Measurements from ENCODE around the gene OR2T4.

The OR2T4 gene

GRCh38 chr1:248361121-248361715 is at the start of gene OR2T4:
TSS of gene OR2T4 (plus strand) at chr1:248361665. CDS start at chr1:248361665, 0 bp downstream.
- in situ Hi-C loops (cut with MboI; ENCODE audit: low sequenced_read_pairs): no loop called here

- in situ Hi-C loops (cut with MboI; ENCODE audit: low sequenced_read_pairs): no loop called here
Measured at GRCh38 chr1:248316796-248317195, 44.7 kb upstream of the OR2T4 start.

GRCh38 chr1:248324468-248324867 is 37.0 kb upstream of the OR2T4 start, which contains the start of gene OR2M7:
TSS of gene OR2M7 (minus strand) at chr1:248324568. CDS start at chr1:248324568, 0 bp downstream.
- in situ Hi-C loops (cut with MboI; ENCODE audit: low sequenced_read_pairs): no loop called here

- in situ Hi-C loops (cut with MboI; ENCODE audit: low sequenced_read_pairs): no loop called here
Measured at GRCh38 chr1:248343451-248343850, 18.0 kb upstream of the OR2T4 start.

GRCh38 chr1:248348475-248348874 is 13.0 kb upstream of the OR2T4 start, which contains the start of gene OR14C36:
TSS of gene OR14C36 (plus strand) at chr1:248348775. CDS start at chr1:248348775, 0 bp downstream.
- in situ Hi-C loops (cut with MboI; ENCODE audit: low sequenced_read_pairs): no loop called here

GRCh38 chr1:248359415-248359814 is 2.0 kb upstream of the OR2T4 start:
- in situ Hi-C loops (cut with MboI; ENCODE audit: low sequenced_read_pairs): no loop called here

- in situ Hi-C loops (cut with MboI; ENCODE audit: low sequenced_read_pairs): no loop called here
Measured at GRCh38 chr1:248366609-248367008, 5.1 kb downstream of the OR2T4 start.

- in situ Hi-C loops (cut with MboI; ENCODE audit: low sequenced_read_pairs): no loop called here
Measured at GRCh38 chr1:248372394-248372793, 10.9 kb downstream of the OR2T4 start.

GRCh38 chr1:248373761-248374160 is 12.3 kb downstream of the OR2T4 start:
- in situ Hi-C loops (cut with MboI; ENCODE audit: low sequenced_read_pairs): no loop called here

GRCh38 chr1:248375446-248375845 is 14.0 kb downstream of the OR2T4 start, which contains the start of gene OR2T6:
TSS of gene OR2T6 (plus strand) at chr1:248375746. CDS start at chr1:248387609, 11,863 bp downstream.
- in situ Hi-C loops (cut with MboI; ENCODE audit: low sequenced_read_pairs): no loop called here

GRCh38 chr1:248376916-248377315 is 15.5 kb downstream of the OR2T4 start:
- in situ Hi-C loops (cut with MboI; ENCODE audit: low sequenced_read_pairs): no loop called here

GRCh38 chr1:248380854-248381253 is 19.4 kb downstream of the OR2T4 start:
- in situ Hi-C loops (cut with MboI; ENCODE audit: low sequenced_read_pairs): no loop called here

GRCh38 chr1:248388426-248388825 is 27.0 kb downstream of the OR2T4 start:
- in situ Hi-C loops (cut with MboI; ENCODE audit: low sequenced_read_pairs): no loop called here

GRCh38 chr1:248393050-248393449 is 31.6 kb downstream of the OR2T4 start:
- in situ Hi-C loops (cut with MboI; ENCODE audit: low sequenced_read_pairs): no loop called here

- in situ Hi-C loops (cut with MboI; ENCODE audit: low sequenced_read_pairs): no loop called here
Measured at GRCh38 chr1:248402748-248403147, 41.3 kb downstream of the OR2T4 start, which contains the start of gene OR2T1. TSS of gene OR2T1 (plus strand) at chr1:248403048. CDS start at chr1:248406148, 3,100 bp downstream.

GRCh38 chr1:248404024-248404423 is 42.6 kb downstream of the OR2T4 start:
- in situ Hi-C loops (cut with MboI; ENCODE audit: low sequenced_read_pairs): no loop called here

- in situ Hi-C loops (cut with MboI; ENCODE audit: low sequenced_read_pairs): no loop called here
Measured at GRCh38 chr1:248406721-248407692, 45.5 kb downstream of the OR2T4 start.
